CD4-positive, alpha-beta T cell (primary cell): Measurements from ENCODE around the gene PROX2. TPM values are rescaled to one million over a fixed set of nuclear protein-coding genes. Genes with fewer than 3 reads are reported as not detected.

Source experiments
- ATAC-seq: fragments of 200-7000 bp; cut with Tn5 transposase; one replicate; pipeline ENCODE4 v1.10.0; 2022; ENCODE audit warnings: mild to moderate bottlenecking; ENCODE audit not compliant: poor library complexity
- CTCF ChIA-PET: fragments of 350-600 bp; sonication (Branson Sonifier 250); formaldehyde crosslinking; loops from one replicate; lab custom pipeline; 2021; ENCODE audit warnings: antibody characterized with exemption, inconsistent platforms; lab: Charles Lee
- POLR2A ChIA-PET: fragments of 350-600 bp; sonication (Branson Sonifier 250); formaldehyde crosslinking; loops from one replicate; lab custom pipeline; 2021; ENCODE audit warnings: antibody characterized with exemption, inconsistent platforms; lab: Charles Lee
- DNase-seq, 14 experiments: peaks; one replicate each; pipeline ENCODE4 v3.0.0-alpha.2; 2013 to 2020; ENCODE audit warnings: mixed read lengths in 2 of 14
- H3K27ac ChIP-seq, 2 donors: one replicate each; pipeline versions ENCODE4 v1.5.1 to v1.7.0; 2013; ENCODE audit warnings: low read length in 2 of 2, low read depth in 1 of 2, mild to moderate bottlenecking in 1 of 2
- H3K27me3 ChIP-seq, 2 experiments: 1 replicate in 1 of 2; 2 replicates in 1 of 2; pipeline versions ENCODE4 v1.6.1 to v1.7.0; 2013; ENCODE audit warnings: low read length in 2 of 2, control low read depth in 1 of 2, mild to moderate bottlenecking in 1 of 2, moderate library complexity in 1 of 2; ENCODE audit not compliant: insufficient read depth in 2 of 2, control insufficient read depth in 1 of 2
- H3K36me3 ChIP-seq: one replicate; pipeline ENCODE4 v1.6.1; 2013; ENCODE audit warnings: low read length, control low read depth; ENCODE audit not compliant: insufficient read depth
- H3K4me1 ChIP-seq: one replicate; pipeline ENCODE4 v1.6.1; 2013; ENCODE audit warnings: low read length, control low read depth; ENCODE audit not compliant: insufficient read depth
- H3K4me3 ChIP-seq: one replicate; pipeline ENCODE4 v1.5.1; 2013; ENCODE audit warnings: mild to moderate bottlenecking, low read length, moderate library complexity
- H3K9me3 ChIP-seq, 2 experiments: 1 replicate in 1 of 2; 2 replicates in 1 of 2; pipeline versions ENCODE4 v1.6.1 to v1.7.0; 2013; ENCODE audit warnings: low read length in 2 of 2, mild to moderate bottlenecking in 2 of 2, control low read depth in 1 of 2, moderate library complexity in 1 of 2; ENCODE audit not compliant: control insufficient read depth in 1 of 2, insufficient read depth in 1 of 2
- H3K27ac Mint-ChIP-seq: one replicate; pipeline ENCODE4 v1.8.0; 2020; ENCODE audit warnings: mixed read lengths
- H3K27me3 Mint-ChIP-seq: one replicate; pipeline ENCODE4 v1.8.0; 2021; ENCODE audit warnings: mixed read lengths
- H3K36me3 Mint-ChIP-seq: one replicate; pipeline ENCODE4 v1.8.0; 2021; ENCODE audit warnings: low read depth, mixed read lengths
- H3K4me1 Mint-ChIP-seq: one replicate; pipeline ENCODE4 v1.8.0; 2021; ENCODE audit warnings: low read depth, mixed read lengths
- H3K4me3 Mint-ChIP-seq: one replicate; pipeline ENCODE4 v1.8.0; 2020; ENCODE audit warnings: mild to moderate bottlenecking, mixed read lengths
- H3K9me3 Mint-ChIP-seq: one replicate; pipeline ENCODE4 v1.8.0; 2020; ENCODE audit warnings: mixed read lengths
- CTCF ChIP-seq: fragments of 200-600 bp; IDR thresholded peaks from one replicate; pipeline ENCODE4 v1.8.0; 2022; ENCODE audit warnings: antibody characterized with exemption, mild to moderate bottlenecking
- intact Hi-C, 2 experiments: fragments of 100-400 bp; cut with DNase I in 1 of 2; cut with micrococcal nuclease in 1 of 2; formaldehyde crosslinking; loops; one replicate each; pipeline versions ENCODE4 v1.15.1 to v1.9.0; 2023 to 2025; cut with DNase I, micrococcal nuclease
- total RNA-seq, 174 experiments: library from RNA in 2 of 174; stranded (reverse) in 2 of 174; gene quantifications; one replicate each; pipeline ENCODE4 v1.2.3 and lab custom pipeline; 2021 to 2026

The PROX2 gene
- total RNA-seq, 2 experiments from 2014 or later, result 0.25 TPM; not detected in 1

- Histone ChIP-seq H3K4me3 (no peak overlapping the region), H3K27ac (no peak overlapping the region), H3K9me3 (no peaks in the 10 kb centered on the region), H3K4me1 (peaks cover 6% of the 10 kb centered on the region), H3K36me3 (peaks cover 85% of the 10 kb centered on the region), H3K27me3 (no peaks in the 10 kb centered on the region)
- peaks cover 99% of the 10 kb centered on the region for H3K36me3 Mint-ChIP-seq
- peak overlapping the region; percentile 24 for H3K27ac Mint-ChIP-seq
- CTCF ChIA-PET, result interaction anchor here (1.7 to 2.4 kb wide), 2 partner anchors 13 to 32 kb away, joined by 6 to 10 read pairs; no protein-coding TSS in a partner anchor
- H3K4me1 Mint-ChIP-seq, result peaks cover 18% of the 10 kb centered on the region
- ATAC-seq (no peak), DNase-seq (no peak)
- POLR2A ChIA-PET, result interaction anchor here (1.5 to 3.0 kb wide), 2 partner anchors 11 to 32 kb away, joined by 5 to 20 read pairs; partner anchors contain the start of gene DLST
- intact Hi-C loops, result no loop called here
- no peaks in the 10 kb centered on the region for H3K9me3 Mint-ChIP-seq
- H3K4me3 Mint-ChIP-seq, result no peak overlapping the region
- H3K27me3 Mint-ChIP-seq, result no peaks in the 10 kb centered on the region
- no peak for TF ChIP-seq CTCF
Measured at GRCh38 chr14:74892745-74893144, 16.8 kb upstream of the PROX2 start.

GRCh38 chr14:74891870-74892269, 15.9 kb upstream of the PROX2 start:
- no peak overlapping the region for H3K27ac Mint-ChIP-seq
- H3K36me3 Mint-ChIP-seq, result peaks cover 92% of the 10 kb centered on the region
- H3K27me3 ChIP-seq, result no peaks in the 10 kb centered on the region
- no peaks in the 10 kb centered on the region for H3K27me3 Mint-ChIP-seq
- peaks cover 76% of the 10 kb centered on the region for H3K36me3 ChIP-seq
- CTCF ChIA-PET, result interaction anchor here (1.0 to 1.3 kb wide), 2 partner anchors 14 to 31 kb away, joined by 3 read pairs; no protein-coding TSS in a partner anchor
- H3K4me3 ChIP-seq, result no peak overlapping the region
- DNase-seq (no peak), ATAC-seq (no peak)
- POLR2A ChIA-PET, result interaction anchor here (0.8 to 3.0 kb wide), 3 partner anchors 10 to 31 kb away, joined by 3 to 20 read pairs (median 5); partner anchors contain the start of gene DLST
- H3K4me1 ChIP-seq, result peaks cover 9% of the 10 kb centered on the region
- no peak overlapping the region for H3K4me3 Mint-ChIP-seq
- no peaks in the 10 kb centered on the region for H3K9me3 Mint-ChIP-seq
- H3K4me1 Mint-ChIP-seq, result peaks cover 21% of the 10 kb centered on the region
- intact Hi-C loops, result no loop called here
- H3K27ac ChIP-seq, result no peak overlapping the region
- no peak for TF ChIP-seq CTCF
- H3K9me3 ChIP-seq, result no peaks in the 10 kb centered on the region

- ChIA-PET CTCF (interaction anchor here (1.0 kb wide), 1 partner anchor 29 kb away, joined by 4 read pairs; no protein-coding TSS in a partner anchor), POLR2A (no interaction called here)
- H3K36me3 Mint-ChIP-seq, result peaks cover 91% of the 10 kb centered on the region
- H3K9me3 ChIP-seq, result no peaks in the 10 kb centered on the region
- H3K9me3 Mint-ChIP-seq, result no peaks in the 10 kb centered on the region
- peaks cover 20% of the 10 kb centered on the region for H3K4me1 ChIP-seq
- no peaks in the 10 kb centered on the region for H3K27me3 Mint-ChIP-seq
- DNase-seq, result no peak
- no peak overlapping the region for H3K27ac Mint-ChIP-seq
- intact Hi-C loops, result no loop called here
- no peak overlapping the region for H3K4me3 ChIP-seq
- H3K4me1 Mint-ChIP-seq, result peaks cover 36% of the 10 kb centered on the region
- no peaks in the 10 kb centered on the region for H3K27me3 ChIP-seq
- no peak for TF ChIP-seq CTCF
- H3K36me3 ChIP-seq, result peaks cover 65% of the 10 kb centered on the region
- no peak overlapping the region for H3K27ac ChIP-seq
- no peak overlapping the region for H3K4me3 Mint-ChIP-seq
- no peak for ATAC-seq
Measured at GRCh38 chr14:74890262-74890661, 14.3 kb upstream of the PROX2 start.
